Renal pelvis (tissue), 3 donors: Measurements from ENCODE around the gene DCBLD1. TPM values are rescaled to one million over a fixed set of nuclear protein-coding genes. Genes with fewer than 3 reads are reported as not detected.

Experiments used
- polyA plus RNA-seq, 3 donors: library from polyadenylated mRNA; unstranded; fragments of 120-200 nt; gene quantifications; one replicate each; pipeline ENCODE4 v1.2.1, GENCODE V29; 2013; ENCODE audit not compliant: insufficient read length in 3 of 3

Gene DCBLD1
- polyA plus RNA-seq, 3 donors, result 11.1 to 14.9 (median 12.4) TPM

Other genes with a start within 250 kb of the DCBLD1 start
- not detected for gene VGLL2, start 217.1 kb upstream of the DCBLD1 start, polyA plus RNA-seq
- gene ROS1, start 56.7 kb upstream of the DCBLD1 start, polyA plus RNA-seq, result under 1 TPM; 0.11 to 0.16 (median 0.12) TPM
- 10 to 100 TPM; 56.2 to 60.7 (median 56.5) TPM for gene GOPC, start 119.8 kb downstream of the DCBLD1 start, polyA plus RNA-seq
- 10 to 100 TPM; 47.1 to 49.1 (median 49.0) TPM for gene NUS1, start 192.8 kb downstream of the DCBLD1 start, polyA plus RNA-seq